H1 (cell line): ENCODE data around the gene MAPRE2. TPM values are rescaled to one million over a fixed set of nuclear protein-coding genes. Genes with fewer than 3 reads are reported as not detected.

ENCODE experiments used
- CTCF ChIA-PET: fragments of 300-600 bp; sonication (Branson Sonifier 250); formaldehyde crosslinking; loops from one replicate; lab custom pipeline; 2021; ENCODE audit not compliant: partially characterized antibody; lab: Charles Lee
- POLR2A ChIA-PET: fragments of 300-600 bp; sonication (Branson Sonifier 250); formaldehyde crosslinking; loops from one replicate; lab custom pipeline; 2021; ENCODE audit warnings: inconsistent platforms; ENCODE audit not compliant: partially characterized antibody; lab: Charles Lee
- DNase-seq, 2 experiments: peaks; one replicate each; pipeline versions ENCODE4 v3.0.0 to v3.0.0-alpha.2; 2010 to 2022; ENCODE audit warnings: low spot score in 2 of 2, low read depth in 1 of 2, mixed read lengths in 1 of 2
- FAIRE-seq: peaks from 2 replicates; lab custom pipeline; 2011; peaks lifted over from hg19 to GRCh38; lab: Jason Lieb, UNC
- H2AFZ ChIP-seq: 2 replicates; pipeline ENCODE4 v1.8.1; 2012; ENCODE audit warnings: low read length, inconsistent platforms
- H2AK5ac ChIP-seq: 2 replicates; pipeline ENCODE4 v1.6.1; 2013; ENCODE audit warnings: low read depth, low read length
- H2BK120ac ChIP-seq: replicated peaks from 2 replicates; pipeline ENCODE3; 2013; ENCODE audit warnings: low read depth, low read length, inconsistent platforms
- H2BK12ac ChIP-seq: 2 replicates; pipeline ENCODE4 v1.6.1; 2013; ENCODE audit warnings: low read depth, low read length
- H2BK15ac ChIP-seq: 2 replicates; pipeline ENCODE4 v1.6.1; 2013; ENCODE audit warnings: low read length
- H2BK20ac ChIP-seq: 2 replicates; pipeline ENCODE4 v1.6.1; 2013; ENCODE audit warnings: low read length
- H2BK5ac ChIP-seq: 2 replicates; pipeline ENCODE4 v1.6.1; 2013; ENCODE audit warnings: low read depth, low read length
- H3K14ac ChIP-seq: 2 replicates; pipeline ENCODE4 v1.6.1; 2013; ENCODE audit warnings: inconsistent platforms; ENCODE audit not compliant: insufficient read length
- H3K18ac ChIP-seq: 2 replicates; pipeline ENCODE4 v1.6.1; 2013; ENCODE audit warnings: low read length; ENCODE audit errors: extremely low read depth
- H3K23ac ChIP-seq: 2 replicates; pipeline ENCODE4 v1.6.1; 2013; ENCODE audit warnings: inconsistent platforms; ENCODE audit not compliant: insufficient read length
- H3K23me2 ChIP-seq: 2 replicates; pipeline ENCODE4 v1.6.1; 2013; ENCODE audit warnings: low read depth, low read length
- H3K27ac ChIP-seq: 2 replicates; pipeline ENCODE4 v1.6.1; 2011; ENCODE audit warnings: low read depth, low read length, inconsistent platforms
- H3K27me3 ChIP-seq, 4 experiments: replicated peaks in 1 of 4; 1 replicate in 1 of 4; 2 replicates in 3 of 4; pipeline versions ENCODE4 v1.6.1 to v1.8.1; 2011 to 2013; ENCODE audit warnings: low read length in 3 of 4, mild to moderate bottlenecking in 3 of 4, inconsistent platforms in 2 of 4, mixed read lengths in 2 of 4, moderate library complexity in 1 of 4; ENCODE audit not compliant: control insufficient read depth in 3 of 4, insufficient read depth in 3 of 4; ENCODE audit errors: extremely low read depth in 1 of 4
- H3K36me3 ChIP-seq, 4 experiments: 2 replicates each; pipeline versions ENCODE4 v1.6.1 to v1.8.1; 2011 to 2013; ENCODE audit warnings: mild to moderate bottlenecking in 4 of 4, low read length in 3 of 4, moderate library complexity in 2 of 4, control low read depth in 1 of 4, inconsistent platforms in 1 of 4; ENCODE audit not compliant: insufficient read depth in 4 of 4, control insufficient read depth in 2 of 4
- H3K4ac ChIP-seq: replicated peaks from 2 replicates; pipeline ENCODE3; 2013; ENCODE audit warnings: low read length, low read depth, mixed read lengths, inconsistent platforms; ENCODE audit not compliant: insufficient read length
- H3K4me1 ChIP-seq, 4 experiments: replicated peaks in 1 of 4; 1 replicate in 1 of 4; 2 replicates in 3 of 4; pipeline versions ENCODE4 v1.6.1 to v1.8.1; 2011 to 2013; ENCODE audit warnings: low read length in 3 of 4, inconsistent platforms in 2 of 4, mixed read lengths in 1 of 4; ENCODE audit not compliant: insufficient read depth in 4 of 4, control insufficient read depth in 3 of 4
- H3K4me2 ChIP-seq, 2 experiments: 2 replicates each; pipeline versions ENCODE4 v1.6.1 to v1.8.1; 2011 to 2013; ENCODE audit warnings: low read depth in 2 of 2, low read length in 2 of 2, control low read depth in 1 of 2, inconsistent platforms in 1 of 2, mild to moderate bottlenecking in 1 of 2; ENCODE audit not compliant: insufficient read depth in 1 of 2
- H3K4me3 ChIP-seq, 4 experiments: fragments of 200-600, 300-600 bp in 1 of 4; sonication (generic), shearing (Covaris generic), sonication (Bioruptor Twin) in 1 of 4; 2 replicates each; pipeline versions ENCODE4 v1.5.1 to v1.8.1; 2011 to 2016; ENCODE audit warnings: low read length in 4 of 4, low read depth in 3 of 4, control low read depth in 2 of 4, inconsistent platforms in 2 of 4, mild to moderate bottlenecking in 2 of 4, mixed read lengths in 1 of 4, moderate library complexity in 1 of 4; ENCODE audit not compliant: insufficient read depth in 2 of 4; ENCODE audit errors: extremely low read depth in 1 of 4
- H3K56ac ChIP-seq: replicated peaks from 2 replicates; pipeline ENCODE3; 2013; ENCODE audit warnings: low read depth, mild to moderate bottlenecking, mixed read lengths, low read length, inconsistent platforms; ENCODE audit not compliant: insufficient read length
- H3K79me1 ChIP-seq: 2 replicates; pipeline ENCODE4 v1.6.1; 2013; ENCODE audit warnings: low read depth, low read length, control low read depth
- H3K79me2 ChIP-seq, 2 experiments: 2 replicates each; pipeline versions ENCODE4 v1.6.1 to v1.8.1; 2012 to 2013; ENCODE audit warnings: low read length in 2 of 2, mild to moderate bottlenecking in 2 of 2, inconsistent platforms in 1 of 2; ENCODE audit not compliant: insufficient read depth in 2 of 2, control insufficient read depth in 1 of 2
- H3K9ac ChIP-seq, 4 experiments: replicated peaks in 1 of 4; 1 replicate in 1 of 4; 2 replicates in 3 of 4; pipeline versions ENCODE4 v1.6.1 to v1.8.1; 2011 to 2013; ENCODE audit warnings: low read depth in 3 of 4, low read length in 3 of 4, control low read depth in 2 of 4, mild to moderate bottlenecking in 2 of 4, moderate library complexity in 2 of 4, inconsistent platforms in 1 of 4; ENCODE audit errors: extremely low read depth in 1 of 4
- H3K9me3 ChIP-seq, 2 experiments: 2 replicates each; pipeline versions ENCODE4 v1.6.1 to v1.8.1; 2012 to 2013; ENCODE audit warnings: mild to moderate bottlenecking in 2 of 2, moderate library complexity in 2 of 2, control low read depth in 1 of 2, inconsistent platforms in 1 of 2, low read depth in 1 of 2, low read length in 1 of 2, mixed read lengths in 1 of 2; ENCODE audit not compliant: insufficient read depth in 2 of 2
- H4K20me1 ChIP-seq, 2 experiments: replicated peaks in 1 of 2; 2 replicates each; pipeline versions ENCODE3 to v1.8.1; 2011 to 2013; ENCODE audit warnings: inconsistent platforms in 2 of 2, low read length in 2 of 2, mild to moderate bottlenecking in 1 of 2; ENCODE audit not compliant: insufficient read depth in 2 of 2, control insufficient read depth in 1 of 2
- H4K5ac ChIP-seq: 2 replicates; pipeline ENCODE4 v1.6.1; 2013; ENCODE audit warnings: low read length, low read depth, mixed read lengths, inconsistent platforms; ENCODE audit not compliant: insufficient read length
- H4K8ac ChIP-seq: 2 replicates; pipeline ENCODE4 v1.8.0; 2013; ENCODE audit warnings: mild to moderate bottlenecking, moderate library complexity, low read length, inconsistent platforms; ENCODE audit not compliant: insufficient read depth; ENCODE audit errors: extremely low read depth
- H4K91ac ChIP-seq: replicated peaks from 2 replicates; pipeline ENCODE3; 2013; ENCODE audit warnings: low read length, mixed read lengths, inconsistent platforms; ENCODE audit not compliant: insufficient read length
- BCL11A ChIP-seq, 2 experiments: IDR thresholded peaks; one replicate each; pipeline ENCODE4 v1.6.1; 2011; ENCODE audit warnings: low read depth in 2 of 2, low read length in 2 of 2, mild to moderate bottlenecking in 2 of 2
- CEBPB ChIP-seq: IDR thresholded peaks from 2 replicates; pipeline ENCODE4 v1.6.1; 2012; ENCODE audit warnings: low read depth, low read length
- CREB1 ChIP-seq: IDR thresholded peaks from 2 replicates; pipeline ENCODE4 v1.6.1; 2012; ENCODE audit warnings: inconsistent platforms
- EP300 ChIP-seq, 2 experiments: IDR thresholded peaks; 1 replicate in 1 of 2; 2 replicates in 1 of 2; pipeline ENCODE4 v1.6.1; 2011 to 2012; ENCODE audit warnings: low read depth in 2 of 2, low read length in 2 of 2, mild to moderate bottlenecking in 2 of 2, borderline replicate concordance in 1 of 2, inconsistent platforms in 1 of 2, moderate library complexity in 1 of 2
- KDM1A ChIP-seq: fragments of 200-600, 300-600 bp; sonication (generic); IDR thresholded peaks from 2 replicates; pipeline ENCODE4 v1.7.1; 2016; ENCODE audit warnings: mild to moderate bottlenecking, low read length, borderline replicate concordance
- KDM4A ChIP-seq: IDR thresholded peaks from one replicate; pipeline ENCODE4 v1.7.1; 2012; ENCODE audit warnings: low read depth, mild to moderate bottlenecking, moderate library complexity, low read length, inconsistent platforms; ENCODE audit not compliant: severe bottlenecking
- SAP30 ChIP-seq: fragments of 300-600 bp; sonication (generic); IDR thresholded peaks from 2 replicates; pipeline ENCODE4 v1.7.1; 2012; ENCODE audit warnings: low read length, moderate library complexity, mild to moderate bottlenecking, inconsistent platforms; ENCODE audit not compliant: insufficient read depth, insufficient replicate concordance
- SP2 ChIP-seq: IDR thresholded peaks from 2 replicates; pipeline ENCODE4 v1.6.1; 2012; ENCODE audit warnings: mild to moderate bottlenecking, low read length, inconsistent platforms
- TCF12 ChIP-seq: IDR thresholded peaks from 2 replicates; pipeline ENCODE4 v1.6.1; 2011; ENCODE audit warnings: low read depth, mild to moderate bottlenecking, low read length
- WGBS, 2 experiments: shearing (Covaris generic) in 1 of 2; methylation state at CpG; one replicate each; pipeline versions ENCODE4 v1.1.6 to v1.1.7; 2013 to 2015; ENCODE audit warnings: low lambda C conversion rate in 2 of 2, mixed read lengths in 2 of 2, inconsistent platforms in 1 of 2, low coverage in 1 of 2, missing lambda C conversion rate in 1 of 2; ENCODE audit not compliant: insufficient replicate concordance in 2 of 2, insufficient coverage in 1 of 2, insufficient read length in 1 of 2; ENCODE audit errors: extremely low coverage in 1 of 2, missing lambda C conversion rate in 1 of 2; 5-methylcytosine and 5-hydroxymethylcytosine counted together
- polyA plus RNA-seq, 7 experiments: library from polyadenylated mRNA; depleted of rRNA in 3 of 7; stranded (reverse) in 5 of 7; unstranded in 2 of 7; fragments of >200 nt in 5 of 7; fragments of 200-250 nt in 2 of 7; gene quantifications; 1 replicate in 5 of 7; 2 replicates in 1 of 7; 4 replicates in 1 of 7; pipeline versions ENCODE4 v1.2.1 to v1.2.3, GENCODE V29; 2011 to 2013; ENCODE audit warnings: missing spikeins in 2 of 7, mixed read lengths in 2 of 7
- total RNA-seq: library from RNA; stranded (reverse); fragmentation: NEBNext Ultra II Directional; extraction: Animal tissue kit (Norgen Biotek cat#: 25700); gene quantifications from 2 replicates; pipeline ENCODE4 v1.2.1, GENCODE V29; 2021

MAPRE2 gene
- total and polyA plus RNA-seq, 2 of the 8 experiments (the other 6 are each of a cell fraction or from before 2014, with no cell fraction given): 32.6 to 33.1 TPM

GRCh38 chr18:35122586-35123224, 81.5 kb downstream of the MAPRE2 start:
- H4K5ac ChIP-seq: no peak overlapping the region
- H3K56ac ChIP-seq: no peak overlapping the region
- H2BK120ac ChIP-seq: no peak overlapping the region
- no peak overlapping the region for H2BK12ac ChIP-seq
- H3K79me1 ChIP-seq: no peaks in the 10 kb centered on the region; the same call in 1 of the 2 replicates
- ChIA-PET POLR2A (interaction anchor here (0.6 to 1.1 kb wide), 4 partner anchors 8 to 82 kb away, joined by 3 to 6 read pairs (median 3); partner anchors contain the start of gene MAPRE2), CTCF (interaction anchor here (0.7 to 6.5 kb wide), 16 partner anchors 10 to 116 kb away, joined by 3 to 80 read pairs (median 4); no protein-coding TSS in a partner anchor)
- H3K27ac ChIP-seq: no peak overlapping the region
- no peaks in the 10 kb centered on the region for H3K36me3 ChIP-seq
- FAIRE-seq (peak; percentile 76), DNase-seq (peak in 1 of 2 experiments; percentile 73)
- no peak overlapping the region for H3K23ac ChIP-seq
- no peak overlapping the region; the same call in 1 of the 2 replicates for H2BK5ac ChIP-seq
- H3K4ac ChIP-seq: no peak overlapping the region
- peak overlapping the region in 1 of 2 experiments; percentile 2; a peak in 1 of 4 replicates for H3K4me2 ChIP-seq
- H2BK15ac ChIP-seq: no peak overlapping the region
- H4K20me1 ChIP-seq: peaks cover 0 to 2% of the 10 kb centered on the region in 2 experiments
- no peaks in the 10 kb centered on the region for H3K9me3 ChIP-seq
- H3K4me3 ChIP-seq: no peak overlapping the region
- H4K91ac ChIP-seq: peak overlapping the region; percentile 25
- H3K23me2 ChIP-seq: no peaks in the 10 kb centered on the region
- H2AFZ ChIP-seq: peak overlapping the region; percentile 54; the same call in 1 of the 2 replicates
- peak overlapping the region; percentile 53; the same call in 1 of the 2 replicates for H4K8ac ChIP-seq
- H3K27me3 ChIP-seq: no peaks in the 10 kb centered on the region
- 59% methylated on average over 15 of the region's 15 CpGs; no CpG with 5 or more reads in 1 of the 2 experiments for WGBS, 2 experiments
- H3K9ac ChIP-seq: 0 out of 7 replicates have a peak overlapping the region, but pooled peaks of 1 of the 4 experiments have one; percentile 19
- H2AK5ac ChIP-seq: peak overlapping the region; percentile 56; the same call in 1 of the 2 replicates
- H2BK20ac ChIP-seq: no peak overlapping the region
- no peak overlapping the region for H3K14ac ChIP-seq
- peaks cover 0 to 11% (median 5%) of the 10 kb centered on the region in 4 experiments; a peak in 6 of 7 replicates for H3K4me1 ChIP-seq
- no peak overlapping the region for H3K18ac ChIP-seq
- no peaks in the 10 kb centered on the region for H3K79me2 ChIP-seq
- TF ChIP-seq CREB1 (0 out of 2 replicates have a peak, but pooled peaks have one; percentile 22), TCF12 (no peak), KDM1A (no peak), EP300 (IDR thresholded peaks at IDR 0.05; ENCODE audit: borderline replicate concordance in 1 of 2, low read depth in 2 of 2, low read length in 2 of 2) (no peak), SAP30 (no peak), BCL11A (IDR thresholded peaks at IDR 0.05; ENCODE audit: low read depth in 2 of 2, low read length in 2 of 2) (no peak), KDM4A (no peak), SP2 (no peak), CEBPB (no peak)
